ENCODE results near the gene SCLY. TPM values are rescaled to one million over a fixed set of nuclear protein-coding genes. Genes with fewer than 3 reads are reported as not detected.

Gene SCLY
- total and polyA plus RNA-seq, 2 of the 13 experiments (the other 11 are each of a cell fraction or from before 2014, with no cell fraction given): 27.9 to 38.6 TPM

DNA sequence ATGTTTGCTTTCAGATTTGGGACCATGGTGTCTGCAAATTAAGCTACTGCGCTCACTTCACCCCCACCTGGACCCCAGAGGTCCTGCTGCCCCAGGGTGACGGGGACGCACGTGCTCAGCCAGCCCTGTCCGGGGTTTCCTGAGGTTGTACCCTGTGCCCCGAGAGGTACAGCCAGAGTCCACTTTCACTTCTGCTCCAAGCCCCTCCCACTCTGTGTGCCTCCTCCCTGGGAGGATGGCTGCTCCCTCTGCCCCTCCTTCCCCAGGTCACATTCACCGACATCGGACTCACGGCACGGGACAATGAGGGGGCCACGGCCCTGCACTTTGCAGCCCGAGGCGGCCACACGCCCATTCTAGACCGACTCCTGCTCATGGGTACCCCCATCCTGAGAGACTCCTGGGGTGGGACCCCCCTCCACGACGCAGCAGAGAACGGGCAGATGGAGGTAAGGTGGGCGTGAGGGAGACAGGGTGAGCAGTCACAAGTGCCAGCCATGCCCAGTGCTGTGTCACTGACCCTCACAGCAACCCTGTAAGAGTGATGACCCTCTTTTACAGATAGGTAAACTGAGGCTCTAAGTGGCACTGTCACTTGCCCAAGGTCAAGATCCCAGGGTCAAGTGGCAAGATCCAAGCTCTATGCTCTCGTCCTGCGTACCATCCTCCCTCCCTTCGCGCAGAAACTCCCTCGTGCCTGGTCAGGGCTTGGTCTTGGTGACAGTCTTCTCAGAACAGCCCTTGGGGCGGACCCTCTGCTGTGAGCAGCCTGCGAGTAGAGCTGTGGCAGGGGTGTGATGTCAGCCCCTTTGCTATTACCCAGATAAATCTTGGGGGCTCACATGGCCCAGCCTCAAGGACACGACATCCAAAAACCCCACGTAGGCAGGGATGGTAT, 47.0 kb downstream of the SCLY start (continued):
- TF ChIP-seq ZNF616 (CRISPR knock-in tag; IDR thresholded peaks at IDR 0.05; ENCODE audit: low read depth) (no peak), MIER2 (CRISPR knock-in tag; IDR thresholded peaks at IDR 0.05) (no peak; the same call in 1 of the 2 replicates), CREB1 (IDR thresholded peaks at IDR 0.05) (no peak), CREB1 (CRISPR knock-in tag; IDR thresholded peaks at IDR 0.05) (no peak), ZNF777 (CRISPR knock-in tag; IDR thresholded peaks at IDR 0.05) (peak; percentile 63; the same call in 1 of the 2 replicates), ZNF749 (CRISPR knock-in tag; IDR thresholded peaks at IDR 0.05; ENCODE audit: borderline replicate concordance) (no peak), RAD51 (IDR thresholded peaks at IDR 0.05; ENCODE audit: borderline replicate concordance) (no peak), NFE2L1 (CRISPR knock-in tag; IDR thresholded peaks at IDR 0.05; ENCODE audit: borderline replicate concordance) (no peak), ZNF333 (CRISPR knock-in tag; IDR thresholded peaks at IDR 0.05; ENCODE audit: borderline replicate concordance) (0 out of 2 replicates have a peak, but pooled peaks have one; percentile 1), ZNF782 (CRISPR knock-in tag; IDR thresholded peaks at IDR 0.05; ENCODE audit: borderline replicate concordance) (no peak), SNRNP70 (IDR thresholded peaks at IDR 0.05; ENCODE audit: low read depth, low read length) (no peak), NFKB2 (CRISPR knock-in tag; IDR thresholded peaks at IDR 0.05; ENCODE audit: borderline replicate concordance) (no peak; the same call in 1 of the 2 replicates), POLR2G (IDR thresholded peaks at IDR 0.05; ENCODE audit: low read depth, low read length) (peak; percentile 70), SP4 (CRISPR knock-in tag; IDR thresholded peaks at IDR 0.05) (peak; percentile 31; the same call in 1 of the 2 replicates), KLF13 (CRISPR knock-in tag; IDR thresholded peaks at IDR 0.05) (no peak), NCOR1 (IDR thresholded peaks at IDR 0.05; ENCODE audit: borderline replicate concordance, low read length) (no peak), PPARG (CRISPR knock-in tag; conservative IDR thresholded peaks at IDR 0.05) (0 out of 2 replicates have a peak, but pooled peaks have one; percentile 18)
- TF ChIP-seq, protein P1, sequence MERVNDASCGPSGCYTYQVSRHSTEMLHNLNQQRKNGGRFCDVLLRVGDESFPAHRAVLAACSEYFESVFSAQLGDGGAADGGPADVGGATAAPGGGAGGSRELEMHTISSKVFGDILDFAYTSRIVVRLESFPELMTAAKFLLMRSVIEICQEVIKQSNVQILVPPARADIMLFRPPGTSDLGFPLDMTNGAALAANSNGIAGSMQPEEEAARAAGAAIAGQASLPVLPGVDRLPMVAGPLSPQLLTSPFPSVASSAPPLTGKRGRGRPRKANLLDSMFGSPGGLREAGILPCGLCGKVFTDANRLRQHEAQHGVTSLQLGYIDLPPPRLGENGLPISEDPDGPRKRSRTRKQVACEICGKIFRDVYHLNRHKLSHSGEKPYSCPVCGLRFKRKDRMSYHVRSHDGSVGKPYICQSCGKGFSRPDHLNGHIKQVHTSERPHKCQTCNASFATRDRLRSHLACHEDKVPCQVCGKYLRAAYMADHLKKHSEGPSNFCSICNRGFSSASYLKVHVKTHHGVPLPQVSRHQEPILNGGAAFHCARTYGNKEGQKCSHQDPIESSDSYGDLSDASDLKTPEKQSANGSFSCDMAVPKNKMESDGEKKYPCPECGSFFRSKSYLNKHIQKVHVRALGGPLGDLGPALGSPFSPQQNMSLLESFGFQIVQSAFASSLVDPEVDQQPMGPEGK (CRISPR knock-in tag; IDR thresholded peaks at IDR 0.05): peak; percentile 65
- TF ChIP-seq, protein P2, sequence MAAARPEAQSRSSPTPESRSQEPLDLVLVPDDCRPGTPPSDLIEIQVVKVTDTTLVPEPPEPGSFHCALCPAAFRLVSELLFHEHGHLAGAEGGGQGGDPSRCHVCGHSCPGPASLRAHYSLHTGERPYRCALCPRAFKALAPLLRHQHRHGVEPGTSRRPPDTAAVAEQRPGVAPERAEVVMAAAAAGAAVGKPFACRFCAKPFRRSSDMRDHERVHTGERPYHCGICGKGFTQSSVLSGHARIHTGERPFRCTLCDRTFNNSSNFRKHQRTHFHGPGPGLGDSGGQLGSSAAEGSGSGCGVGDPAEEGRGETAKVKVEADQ (CRISPR knock-in tag; IDR thresholded peaks at IDR 0.05; ENCODE audit: borderline replicate concordance): 0 out of 2 replicates have a peak, but pooled peaks have one; percentile 73
- TF ChIP-seq, protein P3, sequence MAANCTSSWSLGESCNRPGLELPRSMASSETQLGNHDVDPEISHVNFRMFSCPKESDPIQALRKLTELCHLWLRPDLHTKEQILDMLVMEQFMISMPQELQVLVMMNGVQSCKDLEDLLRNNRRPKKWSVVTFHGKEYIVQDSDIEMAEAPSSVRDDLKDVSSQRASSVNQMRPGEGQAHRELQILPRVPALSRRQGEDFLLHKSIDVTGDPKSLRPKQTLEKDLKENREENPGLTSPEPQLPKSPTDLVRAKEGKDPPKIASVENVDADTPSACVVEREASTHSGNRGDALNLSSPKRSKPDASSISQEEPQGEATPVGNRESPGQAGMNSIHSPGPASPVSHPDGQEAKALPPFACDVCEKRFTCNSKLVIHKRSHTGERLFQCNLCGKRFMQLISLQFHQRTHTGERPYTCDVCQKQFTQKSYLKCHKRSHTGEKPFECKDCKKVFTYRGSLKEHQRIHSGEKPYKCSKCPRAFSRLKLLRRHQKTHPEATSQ (CRISPR knock-in tag; IDR thresholded peaks at IDR 0.05; ENCODE audit: borderline replicate concordance): no peak
- TF ChIP-seq, protein P4, sequence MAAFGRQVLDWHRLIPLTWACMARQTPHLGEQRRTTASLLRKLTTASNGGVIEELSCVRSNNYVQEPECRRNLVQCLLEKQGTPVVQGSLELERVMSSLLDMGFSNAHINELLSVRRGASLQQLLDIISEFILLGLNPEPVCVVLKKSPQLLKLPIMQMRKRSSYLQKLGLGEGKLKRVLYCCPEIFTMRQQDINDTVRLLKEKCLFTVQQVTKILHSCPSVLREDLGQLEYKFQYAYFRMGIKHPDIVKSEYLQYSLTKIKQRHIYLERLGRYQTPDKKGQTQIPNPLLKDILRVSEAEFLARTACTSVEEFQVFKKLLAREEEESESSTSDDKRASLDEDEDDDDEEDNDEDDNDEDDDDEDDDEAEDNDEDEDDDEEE (CRISPR knock-in tag; IDR thresholded peaks at IDR 0.05): no peak
